ENCODE measurements around the gene ENAM.
A peak's percentile ranks its signal among the peaks of the same experiment; 100 is the strongest.

ENAM gene

GRCh38 chr4:70594196-70594595 is 34.3 kb upstream of the ENAM start:
- no peak for DNase-seq (ENCODE audit: low read depth)
- H3K4me3 ChIP-seq (ENCODE audit: low read depth, low read length) = no peak overlapping the region
- no peak for TF ChIP-seq CTCF (IDR thresholded peaks at IDR 0.05; ENCODE audit: low read depth, low read length, missing control alignments)

GRCh38 chr4:70600305-70600704 is 28.2 kb upstream of the ENAM start:
- no peak for DNase-seq (ENCODE audit: low read depth)
- no peak for TF ChIP-seq CTCF (IDR thresholded peaks at IDR 0.05; ENCODE audit: low read depth, low read length, missing control alignments)
- H3K4me3 ChIP-seq (ENCODE audit: low read depth, low read length) = no peak overlapping the region

- H3K4me3 ChIP-seq (ENCODE audit: low read depth, low read length) = no peak overlapping the region
- no peak for DNase-seq (ENCODE audit: low read depth)
- no peak for TF ChIP-seq CTCF (IDR thresholded peaks at IDR 0.05; ENCODE audit: low read depth, low read length, missing control alignments)
Measured at GRCh38 chr4:70600977-70601376, 27.6 kb upstream of the ENAM start.

- DNase-seq (ENCODE audit: low read depth) = peak; percentile 63
- TF ChIP-seq CTCF (IDR thresholded peaks at IDR 0.05; ENCODE audit: low read depth, low read length, missing control alignments) = peak; percentile 92
- H3K4me3 ChIP-seq (ENCODE audit: low read depth, low read length) = no peak overlapping the region
Measured at GRCh38 chr4:70601422-70602039, 27.0 kb upstream of the ENAM start.

- no peak for DNase-seq (ENCODE audit: low read depth)
- no peak for TF ChIP-seq CTCF (IDR thresholded peaks at IDR 0.05; ENCODE audit: low read depth, low read length, missing control alignments)
- H3K4me3 ChIP-seq (ENCODE audit: low read depth, low read length) = no peak overlapping the region
Measured at GRCh38 chr4:70603856-70604255, 24.7 kb upstream of the ENAM start.

GRCh38 chr4:70606459-70606858 is 22.1 kb upstream of the ENAM start:
- no peak for TF ChIP-seq CTCF (IDR thresholded peaks at IDR 0.05; ENCODE audit: low read depth, low read length, missing control alignments)
- no peak for DNase-seq (ENCODE audit: low read depth)

GRCh38 chr4:70607334-70607853 is 21.1 kb upstream of the ENAM start:
- no peak overlapping the region for H3K4me3 ChIP-seq (ENCODE audit: low read depth, low read length)
- no peak for TF ChIP-seq CTCF (IDR thresholded peaks at IDR 0.05; ENCODE audit: low read depth, low read length, missing control alignments)
- DNase-seq (ENCODE audit: low read depth) = no peak

More at GRCh38 chr4:70606459-70606858, 22.1 kb upstream of the ENAM start:
- H3K4me3 ChIP-seq (ENCODE audit: low read depth, low read length) = no peak overlapping the region
